Measurements from ENCODE around the gene PCDHA13.
"Not testable (repeated sequence)": the region's sequence is repeated elsewhere in the genome, so short reads cannot be mapped to it uniquely, and the experiment has no call there.

Gene PCDHA13

GRCh38 chr5:140870221-140871201, 11.4 kb upstream of the PCDHA13 start:
- no peak for DNase-seq (ENCODE audit: low spot score)

- DNase-seq (ENCODE audit: low spot score) = no peak
Measured at GRCh38 chr5:140875085-140876065, 6.5 kb upstream of the PCDHA13 start, which contains the start of gene PCDHA12. PCDHA12 (plus strand) TSS chr5:140875308; CDS start chr5:140875473, 165 bp downstream.

- not testable (repeated sequence) for DNase-seq (ENCODE audit: low spot score)
Measured at GRCh38 chr5:140876541-140877261, 5.2 kb upstream of the PCDHA13 start.

GRCh38 chr5:140877262-140877581, 4.7 kb upstream of the PCDHA13 start:
- DNase-seq (ENCODE audit: low spot score) = no peak

- no peak for DNase-seq (ENCODE audit: low spot score)
Measured at GRCh38 chr5:140882591-140882899, 621 bp downstream of the PCDHA13 start.

- no peak for DNase-seq (ENCODE audit: low spot score)
Measured at GRCh38 chr5:140883373-140883772, 1.4 kb downstream of the PCDHA13 start.

- no peak for DNase-seq (ENCODE audit: low spot score)
Measured at GRCh38 chr5:140883927-140884697, 2.2 kb downstream of the PCDHA13 start.

- no peak for DNase-seq (ENCODE audit: low spot score)
Measured at GRCh38 chr5:140916325-140916724, 34.4 kb downstream of the PCDHA13 start.

GRCh38 chr5:140923601-140924000, 41.7 kb downstream of the PCDHA13 start:
- DNase-seq (ENCODE audit: low spot score) = no peak

- DNase-seq (ENCODE audit: low spot score) = no peak
Measured at GRCh38 chr5:140925806-140926442, 44.0 kb downstream of the PCDHA13 start, which contains the start of gene PCDHAC1. PCDHAC1 (plus strand) TSS chr5:140926299; CDS start chr5:140926893, 594 bp downstream.

- no peak for DNase-seq (ENCODE audit: low spot score)
Measured at GRCh38 chr5:140926443-140927227, 44.7 kb downstream of the PCDHA13 start.

GRCh38 chr5:140927228-140927573, 45.3 kb downstream of the PCDHA13 start:
- DNase-seq (ENCODE audit: low spot score) = no peak

All from CD4-positive, alpha-beta T cell treated with Interleukin-6 at 100 ng/mL for 8 hours (primary cell).